HL-60 (cell line): ENCODE data around the gene HYCC1.

Experiments
- DNase-seq, 2 experiments: peaks; one replicate each; pipeline ENCODE4 v3.0.0-alpha.2; 2010 to 2020; ENCODE audit warnings: low read depth in 1 of 2, low spot score in 1 of 2
- H3K27ac ChIP-seq: fragments of 250-450 bp; sonication (Bioruptor Pico); replicated peaks from 2 replicates; pipeline ENCODE4 v1.5.1; 2020; ENCODE audit warnings: mild to moderate bottlenecking, moderate library complexity
- H3K27me3 ChIP-seq: fragments of 250-450 bp; sonication (Bioruptor Pico); 2 replicates; pipeline ENCODE4 v1.5.1; 2021; ENCODE audit warnings: mild to moderate bottlenecking, moderate library complexity; ENCODE audit not compliant: insufficient read depth, poor library complexity, severe bottlenecking
- H3K4me3 ChIP-seq: replicated peaks from 2 replicates; pipeline ENCODE4 v1.5.1; 2011; ENCODE audit warnings: mild to moderate bottlenecking, control low read depth, low read length; ENCODE audit not compliant: insufficient read depth
- GABPA ChIP-seq: IDR thresholded peaks from 2 replicates; pipeline ENCODE4 v1.6.1; 2012; ENCODE audit warnings: low read depth
- POLR2AphosphoS5 ChIP-seq: IDR thresholded peaks from 2 replicates; pipeline ENCODE4 v1.6.1; 2012; ENCODE audit warnings: low read depth
- SPI1 ChIP-seq: IDR thresholded peaks from 2 replicates; pipeline ENCODE4 v1.6.1; 2012; ENCODE audit warnings: low read depth, mild to moderate bottlenecking, borderline replicate concordance
- long read RNA-seq: library from polyadenylated mRNA; unstranded; transcript quantifications from one replicate; pipeline ENCODE4 v2.0.0, GENCODE V29; 2020
- TF ChIP-seq, protein P1 (sequence below): IDR thresholded peaks from one replicate; pipeline ENCODE4 v1.5.1; 2011; ENCODE audit warnings: low read length, control low read depth, inconsistent platforms; ENCODE audit not compliant: insufficient read depth
- TF ChIP-seq, protein P2 (sequence below): IDR thresholded peaks from 2 replicates; pipeline ENCODE4 v1.6.1; 2012; ENCODE audit warnings: low read depth; ENCODE audit not compliant: insufficient replicate concordance

The HYCC1 gene
- long read RNA-seq, full-length matches to known transcripts = 37 of 58 reads
- long read RNA-seq, partial matches to known transcripts = 2 of 58 reads
- long read RNA-seq, other reads (novel, unspliced or antisense) = 19 of 58 reads

DNA sequence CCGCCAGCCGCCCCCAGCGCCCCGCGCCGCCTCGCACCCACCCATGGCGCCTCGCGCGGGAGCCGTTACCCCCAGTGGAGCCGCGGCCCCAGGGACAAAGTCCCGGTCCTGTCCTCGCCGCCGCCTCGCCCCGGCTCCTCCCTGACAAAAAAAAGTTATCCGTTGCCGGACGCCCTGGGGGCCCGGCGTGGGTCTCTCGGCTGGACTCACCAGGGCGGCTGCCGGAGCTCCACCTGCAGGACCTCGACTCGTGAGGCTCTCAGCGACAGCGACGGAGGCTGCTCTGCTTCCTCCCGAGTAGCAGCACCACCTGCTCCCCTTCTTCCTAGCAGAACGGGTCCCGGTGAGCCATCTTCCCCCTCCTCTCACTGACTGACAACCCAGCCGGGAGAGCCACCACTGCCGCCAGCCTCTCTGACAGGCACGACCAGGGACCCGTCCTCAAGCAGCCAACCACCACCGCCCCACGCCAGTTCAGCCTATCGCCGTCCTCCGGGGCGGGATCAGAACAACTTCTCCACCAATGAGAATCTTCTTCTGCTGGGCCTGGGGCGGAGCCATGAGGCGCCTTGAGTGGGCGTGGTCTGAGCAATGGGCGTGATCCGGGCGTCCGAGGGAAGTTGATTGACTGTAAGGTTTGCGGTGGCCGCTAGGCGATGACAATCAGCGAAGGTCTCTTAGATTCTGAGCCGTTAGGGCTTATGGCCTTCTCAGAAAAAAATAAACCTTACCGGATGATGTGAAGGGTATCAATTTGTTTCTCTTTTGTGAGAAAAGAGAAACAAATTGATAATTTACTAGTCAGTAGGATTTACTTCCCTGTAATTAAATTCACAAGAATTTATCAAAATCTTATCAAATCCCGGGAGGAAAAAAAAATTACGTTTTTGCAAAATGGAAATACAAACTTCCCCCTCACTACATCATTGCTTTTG lies at the start of gene HYCC1:
TSS of gene HYCC1 (minus strand) at position 416 of the 935 bp plus-strand sequence. CDS start 23,019 bp downstream, outside the sequence.
- Histone ChIP-seq H3K27me3 (no peaks in the 10 kb centered on the region), H3K27ac (peak within 1 kb of the TSS; percentile 81), H3K4me3 (peak within 1 kb of the TSS; percentile 88)
- DNase-seq = peak; percentile 95 to 99
- no peak; the same call in 1 of the 2 replicates for TF ChIP-seq SPI1
- peak; percentile 94 for TF ChIP-seq POLR2AphosphoS5
- TF ChIP-seq, protein P1, sequence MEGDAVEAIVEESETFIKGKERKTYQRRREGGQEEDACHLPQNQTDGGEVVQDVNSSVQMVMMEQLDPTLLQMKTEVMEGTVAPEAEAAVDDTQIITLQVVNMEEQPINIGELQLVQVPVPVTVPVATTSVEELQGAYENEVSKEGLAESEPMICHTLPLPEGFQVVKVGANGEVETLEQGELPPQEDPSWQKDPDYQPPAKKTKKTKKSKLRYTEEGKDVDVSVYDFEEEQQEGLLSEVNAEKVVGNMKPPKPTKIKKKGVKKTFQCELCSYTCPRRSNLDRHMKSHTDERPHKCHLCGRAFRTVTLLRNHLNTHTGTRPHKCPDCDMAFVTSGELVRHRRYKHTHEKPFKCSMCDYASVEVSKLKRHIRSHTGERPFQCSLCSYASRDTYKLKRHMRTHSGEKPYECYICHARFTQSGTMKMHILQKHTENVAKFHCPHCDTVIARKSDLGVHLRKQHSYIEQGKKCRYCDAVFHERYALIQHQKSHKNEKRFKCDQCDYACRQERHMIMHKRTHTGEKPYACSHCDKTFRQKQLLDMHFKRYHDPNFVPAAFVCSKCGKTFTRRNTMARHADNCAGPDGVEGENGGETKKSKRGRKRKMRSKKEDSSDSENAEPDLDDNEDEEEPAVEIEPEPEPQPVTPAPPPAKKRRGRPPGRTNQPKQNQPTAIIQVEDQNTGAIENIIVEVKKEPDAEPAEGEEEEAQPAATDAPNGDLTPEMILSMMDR = peak; percentile 42
- no peak for TF ChIP-seq GABPA
- TF ChIP-seq, protein P2, sequence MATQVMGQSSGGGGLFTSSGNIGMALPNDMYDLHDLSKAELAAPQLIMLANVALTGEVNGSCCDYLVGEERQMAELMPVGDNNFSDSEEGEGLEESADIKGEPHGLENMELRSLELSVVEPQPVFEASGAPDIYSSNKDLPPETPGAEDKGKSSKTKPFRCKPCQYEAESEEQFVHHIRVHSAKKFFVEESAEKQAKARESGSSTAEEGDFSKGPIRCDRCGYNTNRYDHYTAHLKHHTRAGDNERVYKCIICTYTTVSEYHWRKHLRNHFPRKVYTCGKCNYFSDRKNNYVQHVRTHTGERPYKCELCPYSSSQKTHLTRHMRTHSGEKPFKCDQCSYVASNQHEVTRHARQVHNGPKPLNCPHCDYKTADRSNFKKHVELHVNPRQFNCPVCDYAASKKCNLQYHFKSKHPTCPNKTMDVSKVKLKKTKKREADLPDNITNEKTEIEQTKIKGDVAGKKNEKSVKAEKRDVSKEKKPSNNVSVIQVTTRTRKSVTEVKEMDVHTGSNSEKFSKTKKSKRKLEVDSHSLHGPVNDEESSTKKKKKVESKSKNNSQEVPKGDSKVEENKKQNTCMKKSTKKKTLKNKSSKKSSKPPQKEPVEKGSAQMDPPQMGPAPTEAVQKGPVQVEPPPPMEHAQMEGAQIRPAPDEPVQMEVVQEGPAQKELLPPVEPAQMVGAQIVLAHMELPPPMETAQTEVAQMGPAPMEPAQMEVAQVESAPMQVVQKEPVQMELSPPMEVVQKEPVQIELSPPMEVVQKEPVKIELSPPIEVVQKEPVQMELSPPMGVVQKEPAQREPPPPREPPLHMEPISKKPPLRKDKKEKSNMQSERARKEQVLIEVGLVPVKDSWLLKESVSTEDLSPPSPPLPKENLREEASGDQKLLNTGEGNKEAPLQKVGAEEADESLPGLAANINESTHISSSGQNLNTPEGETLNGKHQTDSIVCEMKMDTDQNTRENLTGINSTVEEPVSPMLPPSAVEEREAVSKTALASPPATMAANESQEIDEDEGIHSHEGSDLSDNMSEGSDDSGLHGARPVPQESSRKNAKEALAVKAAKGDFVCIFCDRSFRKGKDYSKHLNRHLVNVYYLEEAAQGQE = peak; percentile 68

DNA sequence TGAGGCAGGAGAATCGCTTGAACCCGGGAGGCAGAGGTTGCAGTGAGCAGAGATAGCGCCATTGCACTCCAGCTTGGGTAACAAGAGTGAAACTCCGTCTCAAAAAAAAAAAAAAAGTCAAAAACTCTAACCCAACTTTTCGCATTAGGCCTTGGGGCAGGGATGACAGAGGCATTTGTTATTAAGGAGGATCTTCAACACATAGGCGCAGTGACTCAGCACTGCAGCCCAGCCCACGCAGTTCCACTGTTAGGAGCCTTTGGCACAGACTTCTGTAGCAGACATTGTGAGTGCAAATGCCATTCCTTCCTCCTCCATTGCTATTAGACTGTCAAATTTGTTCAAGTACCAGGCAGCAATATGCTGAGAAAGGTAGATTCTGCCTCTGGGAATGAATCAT lies 48.5 kb upstream of the HYCC1 start:
- peak; percentile 11 to 64 for DNase-seq
- TF ChIP-seq POLR2AphosphoS5 (no peak), SPI1 (no peak), GABPA (no peak)
- TF ChIP-seq, protein P1 = no peak
- TF ChIP-seq, protein P2 = no peak
- no peak overlapping the region for H3K4me3 ChIP-seq

DNA sequence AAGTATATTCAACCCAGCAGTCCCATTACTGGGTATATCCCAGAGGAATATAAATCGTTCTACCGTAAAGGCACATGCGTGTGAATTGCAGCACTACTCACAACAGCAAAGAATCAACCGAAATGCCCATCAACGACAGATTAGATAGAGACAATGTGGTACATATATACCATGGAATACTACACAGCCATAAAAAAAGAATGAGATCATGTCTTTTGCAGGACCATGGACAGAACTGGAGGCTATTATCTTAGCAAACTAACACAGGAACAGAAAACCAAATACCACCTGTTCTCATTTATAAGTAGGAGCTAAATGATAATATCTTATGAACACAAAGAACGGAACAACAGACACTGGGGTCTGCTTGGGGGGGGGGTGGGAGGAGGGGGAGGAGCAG lies 47.4 kb upstream of the HYCC1 start:
- TF ChIP-seq, protein P2 = peak; percentile 79
- no peak for TF ChIP-seq SPI1
- DNase-seq = no peak
- Histone ChIP-seq H3K27ac (no peak overlapping the region), H3K4me3 (no peak overlapping the region), H3K27me3 (no peaks in the 10 kb centered on the region)

More for the DNA sequence above, 48.5 kb upstream of the HYCC1 start:
- no peaks in the 10 kb centered on the region for H3K27me3 ChIP-seq
- 0 out of 2 replicates have a peak overlapping the region, but pooled peaks have one; percentile 24 for H3K27ac ChIP-seq
